Endodermal cell (in vitro differentiated cells): ENCODE data around the gene RNF32. TPM values are rescaled to one million over a fixed set of nuclear protein-coding genes. Genes with fewer than 3 reads are reported as not detected.
A peak's percentile ranks its signal among the peaks of the same experiment; 100 is the strongest.

Experiments used
- DNase-seq: peaks from one replicate; pipeline ENCODE4 v3.0.0-alpha.2; 2017
- H3K27ac ChIP-seq: 2 replicates; pipeline ENCODE4 v1.5.1; 2013; ENCODE audit warnings: mild to moderate bottlenecking, low read depth, low read length, moderate library complexity
- H3K27me3 ChIP-seq: 2 replicates; pipeline ENCODE4 v1.6.1; 2013; ENCODE audit warnings: mild to moderate bottlenecking, low read length, moderate library complexity; ENCODE audit not compliant: insufficient read depth, control insufficient read depth, poor library complexity, severe bottlenecking
- H3K36me3 ChIP-seq: 2 replicates; pipeline ENCODE4 v1.7.0; 2013; ENCODE audit warnings: mild to moderate bottlenecking, low read length, moderate library complexity; ENCODE audit not compliant: control insufficient read depth, insufficient read depth
- H3K4me1 ChIP-seq: one replicate; pipeline ENCODE4 v1.7.0; 2013; ENCODE audit warnings: low read length; ENCODE audit not compliant: control insufficient read depth, insufficient read depth
- H3K4me3 ChIP-seq: 2 replicates; pipeline ENCODE4 v1.5.1; 2013; ENCODE audit warnings: mild to moderate bottlenecking, low read length, moderate library complexity
- H3K9ac ChIP-seq: 2 replicates; pipeline ENCODE4 v1.6.1; 2013; ENCODE audit warnings: mild to moderate bottlenecking, low read length, moderate library complexity; ENCODE audit not compliant: poor library complexity, severe bottlenecking; ENCODE audit errors: extremely low read depth
- H3K9me3 ChIP-seq: 2 replicates; pipeline ENCODE4 v1.6.1; 2013; ENCODE audit warnings: mild to moderate bottlenecking, low read length, moderate library complexity; ENCODE audit not compliant: control insufficient read depth
- H3K27ac Mint-ChIP-seq: 2 replicates; pipeline ENCODE4 v1.8.0; 2020; ENCODE audit warnings: mixed read lengths
- H3K27me3 Mint-ChIP-seq: 2 replicates; pipeline ENCODE4 v1.8.0; 2021; ENCODE audit warnings: mild to moderate bottlenecking, mixed read lengths; ENCODE audit not compliant: insufficient read depth
- H3K36me3 Mint-ChIP-seq: 2 replicates; pipeline ENCODE4 v1.8.0; 2020; ENCODE audit warnings: low read depth, mixed read lengths
- H3K4me1 Mint-ChIP-seq: 2 replicates; pipeline ENCODE4 v1.8.0; 2020; ENCODE audit warnings: mixed read lengths
- H3K4me3 Mint-ChIP-seq: 2 replicates; pipeline ENCODE4 v1.8.0; 2020; ENCODE audit warnings: mild to moderate bottlenecking, moderate library complexity, mixed read lengths
- H3K9me3 Mint-ChIP-seq: 2 replicates; pipeline ENCODE4 v1.8.0; 2020; ENCODE audit warnings: mild to moderate bottlenecking, mixed read lengths
- CTCF ChIP-seq: fragments of 200-600 bp; sonication (generic); conservative IDR thresholded peaks from 2 replicates; pipeline ENCODE4 v1.5.0; 2021; ENCODE audit warnings: antibody characterized with exemption, mild to moderate bottlenecking
- WGBS, 2 experiments: methylation state at CpG; one replicate each; pipeline versions ENCODE4 v1.1.5 to v1.1.7; 2013; ENCODE audit warnings: missing lambda C conversion rate in 2 of 2, mixed read lengths in 1 of 2; ENCODE audit not compliant: insufficient coverage in 1 of 2, insufficient read length in 1 of 2; 5-methylcytosine and 5-hydroxymethylcytosine counted together
- total RNA-seq, 2 donors: library from RNA; stranded (reverse); fragmentation: NEBNext Ultra II Directional in 1 of 2; extraction: Animal tissue kit (Norgen Biotek cat#: 25700) in 1 of 2; gene quantifications; 2 replicates in 1 of 2; 3 replicates in 1 of 2; pipeline ENCODE4 v1.2.1, GENCODE V29; 2021

The RNF32 gene
- total RNA-seq, 2 donors from 2014 or later, result 1.1 to 2.5 TPM

GRCh38 chr7:156662277-156662676 lies 21.7 kb downstream of the RNF32 start:
- Histone ChIP-seq H3K27me3 (no peaks in the 10 kb centered on the region), H3K9me3 (no peaks in the 10 kb centered on the region), H3K4me1 (peaks cover 6% of the 10 kb centered on the region), H3K27ac (no peak overlapping the region), H3K36me3 (no peaks in the 10 kb centered on the region), H3K9ac (no peak overlapping the region), H3K4me3 (no peak overlapping the region)
- no peaks in the 10 kb centered on the region for H3K9me3 Mint-ChIP-seq
- DNase-seq, result no peak
- TF ChIP-seq CTCF, result no peak
- no peak overlapping the region for H3K4me3 Mint-ChIP-seq
- peaks cover 11% of the 10 kb centered on the region for H3K36me3 Mint-ChIP-seq
- no peak overlapping the region for H3K27ac Mint-ChIP-seq
- peaks cover 24% of the 10 kb centered on the region for H3K4me1 Mint-ChIP-seq
- 83 to 92% methylated on average over 1 to 4 of the region's 4 CpGs for WGBS, 2 experiments
- no peaks in the 10 kb centered on the region for H3K27me3 Mint-ChIP-seq

- Histone ChIP-seq H3K27ac (peak overlapping the region; percentile 92), H3K4me1 (peaks cover 9% of the 10 kb centered on the region), H3K9me3 (no peaks in the 10 kb centered on the region), H3K27me3 (no peaks in the 10 kb centered on the region), H3K36me3 (no peaks in the 10 kb centered on the region), H3K4me3 (no peak overlapping the region), H3K9ac (peak overlapping the region; percentile 64)
- DNase-seq, result peak; percentile 63
- WGBS, 2 experiments, result 78% methylated on average over 3 of the region's 4 CpGs; no CpG with 5 or more reads in 1 of the 2 experiments
- Mint-ChIP-seq H3K4me3 (no peak overlapping the region), H3K36me3 (peaks cover 25% of the 10 kb centered on the region), H3K27ac (peak overlapping the region; percentile 94), H3K9me3 (no peaks in the 10 kb centered on the region), H3K4me1 (peaks cover 31% of the 10 kb centered on the region), H3K27me3 (no peaks in the 10 kb centered on the region)
- no peak for TF ChIP-seq CTCF
Measured at GRCh38 chr7:156665101-156665500, 24.5 kb downstream of the RNF32 start.

DNA sequence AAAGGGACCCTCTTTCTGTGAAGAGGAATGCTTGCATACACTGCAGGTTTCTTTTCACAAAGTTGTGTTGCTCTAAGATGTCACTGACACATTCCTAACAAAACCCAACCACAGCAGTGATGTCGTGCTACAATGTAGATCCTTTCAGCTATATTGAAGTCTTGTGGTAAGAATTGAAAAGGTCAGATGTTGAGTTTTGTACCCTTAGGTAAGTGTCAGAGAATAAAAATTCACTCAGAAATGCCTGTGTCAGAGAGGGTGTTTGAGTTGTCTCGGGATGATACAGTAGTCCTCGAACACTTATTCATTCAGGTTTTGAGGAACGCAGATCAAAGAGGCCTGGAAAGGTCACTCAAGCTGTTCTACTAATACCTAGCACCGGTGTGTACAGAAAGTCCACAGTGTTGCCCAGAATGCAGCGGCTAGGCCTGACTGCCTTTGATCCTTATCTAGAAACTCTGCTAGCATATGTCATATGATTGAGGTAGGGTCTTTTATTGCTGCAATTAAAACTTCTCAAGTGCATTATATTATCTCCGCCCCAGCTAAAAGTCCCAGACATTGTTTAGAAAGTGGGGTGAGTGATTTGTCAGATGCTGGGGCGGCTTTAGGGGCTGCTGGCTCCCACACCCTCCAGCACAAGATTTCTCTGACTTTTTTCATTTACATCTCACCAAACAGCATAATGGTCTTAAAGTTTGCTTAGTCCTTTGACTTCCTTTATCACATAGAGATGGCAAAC lies 26.0 kb downstream of the RNF32 start:
- peak overlapping the region; percentile 17 for H3K4me3 Mint-ChIP-seq
- no peaks in the 10 kb centered on the region for H3K9me3 Mint-ChIP-seq
- DNase-seq, result no peak
- no peaks in the 10 kb centered on the region for H3K27me3 Mint-ChIP-seq
- Histone ChIP-seq H3K4me3 (peak overlapping the region; percentile 5), H3K9me3 (no peaks in the 10 kb centered on the region), H3K27ac (peak overlapping the region; percentile 92), H3K36me3 (peaks cover 5% of the 10 kb centered on the region), H3K27me3 (no peaks in the 10 kb centered on the region), H3K4me1 (peaks cover 9% of the 10 kb centered on the region), H3K9ac (peak overlapping the region; percentile 64)
- H3K36me3 Mint-ChIP-seq, result peaks cover 29% of the 10 kb centered on the region
- WGBS, 2 experiments, result 78 to 91% methylated on average over 4 to 8 of the region's 8 CpGs
- H3K27ac Mint-ChIP-seq, result peak overlapping the region; percentile 94
- peaks cover 31% of the 10 kb centered on the region for H3K4me1 Mint-ChIP-seq
- TF ChIP-seq CTCF, result no peak
